ENCODE results near the gene COL4A1.

DNA sequence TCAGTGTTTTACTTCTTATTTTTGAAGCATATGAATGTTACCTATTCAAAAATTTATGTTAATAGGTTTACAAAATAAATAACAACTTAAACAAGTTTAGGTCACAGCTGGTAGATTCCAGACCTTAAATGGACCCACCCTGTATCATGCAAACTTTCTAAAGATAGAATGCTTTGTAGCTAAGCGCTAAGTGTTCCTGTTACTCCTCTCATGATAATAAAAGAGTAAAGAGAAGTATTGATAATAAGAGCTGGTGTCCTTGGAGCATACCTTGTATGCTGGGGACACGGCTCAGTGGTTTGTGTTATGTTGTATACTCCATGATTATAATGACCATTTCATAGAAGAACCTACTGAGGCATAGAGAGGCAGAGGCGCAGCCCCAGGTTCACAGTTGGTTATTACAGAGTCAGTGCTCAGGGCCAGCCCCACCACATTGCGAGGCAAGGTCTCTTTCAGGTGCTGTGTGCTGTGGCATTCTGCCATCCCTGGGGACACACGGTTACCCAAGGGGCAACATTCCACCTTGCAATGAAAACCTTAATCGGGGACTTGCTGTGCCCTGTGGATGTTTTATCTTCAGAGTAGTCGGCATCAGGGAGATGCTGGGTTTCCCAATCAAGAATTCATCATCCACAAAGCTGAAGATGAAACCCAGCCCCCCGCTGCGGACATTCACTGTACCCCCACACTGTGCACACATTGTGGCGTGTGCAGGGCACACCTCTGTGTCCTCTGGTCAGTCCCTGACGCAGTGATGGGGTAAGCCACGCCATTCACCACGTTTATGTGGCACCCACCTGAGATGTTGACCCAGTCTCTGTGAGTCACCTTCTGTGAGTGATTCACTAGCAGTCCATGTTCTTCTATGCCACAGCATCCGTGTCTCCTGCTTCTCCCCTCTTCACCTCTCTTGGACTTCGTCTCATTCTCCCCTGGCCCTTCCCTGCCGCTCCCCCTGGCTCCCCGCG, 186.7 kb downstream of the COL4A1 start:
- TF ChIP-seq YY1 (IDR thresholded peaks at IDR 0.05; ENCODE audit: insufficient read depth, insufficient read length) (no peak), SUZ12 (IDR thresholded peaks at IDR 0.05; ENCODE audit: extremely low read depth, insufficient read depth, insufficient read length) (no peak)
